SK-N-SH treated with all-trans-retinoic acid at 6 μM for 48 hours (cell line): ENCODE results near the gene ZNF91.
A peak's percentile ranks its signal among the peaks of the same experiment; 100 is the strongest.
"Not testable (repeated sequence)": the region's sequence is repeated elsewhere in the genome, so short reads cannot be mapped to it uniquely, and the experiment has no call there.

Experiments used
- ATAC-seq: fragments of 200-7000 bp; cut with Tn5 transposase; 3 replicates; pipeline ENCODE4 v1.9.1; 2020; ENCODE audit warnings: mild to moderate bottlenecking, moderate library complexity
- BACH2 ChIP-seq: fragments of 250-450 bp; sonication (Bioruptor Pico); IDR thresholded peaks from 2 replicates; pipeline ENCODE4 v1.9.0; 2021; ENCODE audit warnings: mild to moderate bottlenecking, borderline replicate concordance
- CREB5 ChIP-seq: fragments of 250-450 bp; sonication (Bioruptor Pico); IDR thresholded peaks from 2 replicates; pipeline ENCODE4 v1.5.1; 2020; ENCODE audit warnings: low read depth, mild to moderate bottlenecking, moderate library complexity
- CSDC2 ChIP-seq: fragments of 250-450 bp; sonication (Bioruptor Pico); IDR thresholded peaks from 2 replicates; pipeline ENCODE4 v1.5.0; 2020; ENCODE audit warnings: mild to moderate bottlenecking, moderate library complexity
- CSRNP3 ChIP-seq: fragments of 250-450 bp; sonication (Bioruptor Pico); IDR thresholded peaks from 2 replicates; pipeline ENCODE4 v1.5.1; 2021; ENCODE audit warnings: mild to moderate bottlenecking, moderate library complexity
- GLIS3 ChIP-seq: fragments of 250-450 bp; sonication (Bioruptor Pico); IDR thresholded peaks from 2 replicates; pipeline ENCODE4 v1.5.0; 2020; ENCODE audit warnings: mild to moderate bottlenecking, moderate library complexity
- ISL1 ChIP-seq: fragments of 250-450 bp; sonication (Bioruptor Pico); IDR thresholded peaks from 2 replicates; pipeline ENCODE4 v2.1.2; 2022; ENCODE audit warnings: mild to moderate bottlenecking, moderate library complexity
- OSR1 ChIP-seq: fragments of 250-450 bp; sonication (Bioruptor Pico); IDR thresholded peaks from 2 replicates; pipeline ENCODE4 v1.8.0; 2022; ENCODE audit warnings: moderate library complexity, mild to moderate bottlenecking, inconsistent platforms
- PATZ1 ChIP-seq: fragments of 250-450 bp; sonication (Bioruptor Pico); IDR thresholded peaks from 2 replicates; pipeline ENCODE4 v1.8.0; 2020; ENCODE audit warnings: mild to moderate bottlenecking, moderate library complexity, borderline replicate concordance
- POU6F1 ChIP-seq: fragments of 250-450 bp; sonication (Bioruptor Pico); IDR thresholded peaks from 2 replicates; pipeline ENCODE4 v1.8.0; 2021; ENCODE audit warnings: low read depth, mild to moderate bottlenecking, moderate library complexity, borderline replicate concordance
- PPARA ChIP-seq: fragments of 250-450 bp; sonication (Bioruptor Pico); IDR thresholded peaks from 2 replicates; pipeline ENCODE4 v1.5.0; 2020; ENCODE audit warnings: mild to moderate bottlenecking, borderline replicate concordance
- RARB ChIP-seq: fragments of 250-450 bp; sonication (Bioruptor Pico); IDR thresholded peaks from 2 replicates; pipeline ENCODE4 v1.8.0; 2021; ENCODE audit warnings: mild to moderate bottlenecking, moderate library complexity
- SNAI2 ChIP-seq: fragments of 250-450 bp; sonication (Bioruptor Pico); IDR thresholded peaks from 2 replicates; pipeline ENCODE4 v1.5.0; 2020; ENCODE audit warnings: mild to moderate bottlenecking, moderate library complexity
- TCF4 ChIP-seq: fragments of 250-450 bp; sonication (Bioruptor Pico); IDR thresholded peaks from 2 replicates; pipeline ENCODE4 v1.8.0; 2021; ENCODE audit warnings: mild to moderate bottlenecking, moderate library complexity, borderline replicate concordance
- TOX ChIP-seq: fragments of 250-450 bp; sonication (Bioruptor Pico); IDR thresholded peaks from 2 replicates; pipeline ENCODE4 v1.8.0; 2021; ENCODE audit warnings: mild to moderate bottlenecking, moderate library complexity, borderline replicate concordance
- ZC3H10 ChIP-seq: fragments of 250-450 bp; sonication (Bioruptor Pico); IDR thresholded peaks from 2 replicates; pipeline ENCODE4 v1.5.1; 2021; ENCODE audit warnings: mild to moderate bottlenecking, moderate library complexity
- ZFP3 ChIP-seq: fragments of 250-450 bp; sonication (Bioruptor Pico); IDR thresholded peaks from 2 replicates; pipeline ENCODE4 v1.5.0; 2020; ENCODE audit warnings: mild to moderate bottlenecking, moderate library complexity
- ZFP30 ChIP-seq: fragments of 450-650 bp; formaldehyde crosslinking; IDR thresholded peaks from 2 replicates; pipeline ENCODE4 v1.5.0; 2022; ENCODE audit warnings: mild to moderate bottlenecking, moderate library complexity
- ZNF565 ChIP-seq: fragments of 450-650 bp; formaldehyde crosslinking; conservative IDR thresholded peaks from 2 replicates; pipeline ENCODE4 v1.5.0; 2020; ENCODE audit warnings: low read depth, mild to moderate bottlenecking, moderate library complexity
- ZNF70 ChIP-seq: fragments of 450-650 bp; formaldehyde crosslinking; IDR thresholded peaks from 2 replicates; pipeline ENCODE4 v1.5.0; 2020; ENCODE audit warnings: mild to moderate bottlenecking, moderate library complexity

Gene ZNF91

GRCh38 chr19:23343434-23344010 is 51.7 kb downstream of the ZNF91 start:
- no peak for ATAC-seq
- TF ChIP-seq RARB (CRISPR knock-in tag) (no peak), PATZ1 (no peak), CREB5 (CRISPR knock-in tag) (no peak), BACH2 (CRISPR knock-in tag) (no peak), SNAI2 (CRISPR knock-in tag) (no peak), CSDC2 (CRISPR knock-in tag) (no peak), CSRNP3 (CRISPR knock-in tag) (no peak), GLIS3 (CRISPR knock-in tag) (no peak), PPARA (CRISPR knock-in tag) (no peak), ISL1 (CRISPR knock-in tag) (no peak), ZFP30 (CRISPR knock-in tag) (no peak), ZC3H10 (CRISPR knock-in tag) (no peak), ZNF565 (CRISPR knock-in tag) (no peak)

- ATAC-seq = no peak
- TF ChIP-seq TCF4 (CRISPR knock-in tag) (no peak), TOX (CRISPR knock-in tag) (no peak), CSDC2 (CRISPR knock-in tag) (no peak), BACH2 (CRISPR knock-in tag) (no peak), SNAI2 (CRISPR knock-in tag) (no peak), GLIS3 (CRISPR knock-in tag) (no peak), RARB (CRISPR knock-in tag) (no peak), ZNF70 (CRISPR knock-in tag) (no peak), ZC3H10 (CRISPR knock-in tag) (no peak), OSR1 (CRISPR knock-in tag) (no peak), POU6F1 (CRISPR knock-in tag) (no peak), ZFP3 (CRISPR knock-in tag) (no peak)
Observed at GRCh38 chr19:23328211-23328610, 67.1 kb downstream of the ZNF91 start.

GRCh38 chr19:23321953-23322549 is 73.2 kb downstream of the ZNF91 start:
- ATAC-seq = peak; percentile 24; the same call in 2 of the 3 replicates
- TF ChIP-seq ZC3H10 (CRISPR knock-in tag) (no peak), OSR1 (CRISPR knock-in tag) (no peak), ZNF70 (CRISPR knock-in tag) (no peak)

GRCh38 chr19:23321403-23321802 is 73.9 kb downstream of the ZNF91 start:
- not testable (repeated sequence) for ATAC-seq

- ATAC-seq = not testable (repeated sequence)
Observed at GRCh38 chr19:23319571-23319970, 75.7 kb downstream of the ZNF91 start.

GRCh38 chr19:23318941-23319340 is 76.3 kb downstream of the ZNF91 start:
- ATAC-seq = not testable (repeated sequence)
